ENCODE results near the gene DUSP22. TPM values are rescaled to one million over a fixed set of nuclear protein-coding genes. Genes with fewer than 3 reads are reported as not detected.
"Not testable (repeated sequence)": the region's sequence is repeated elsewhere in the genome, so short reads cannot be mapped to it uniquely, and the experiment has no call there.

DUSP22 gene
- total RNA-seq, 4 donors from 2014 or later = 53.3 to 95.2 (median 71.3) TPM

DNA sequence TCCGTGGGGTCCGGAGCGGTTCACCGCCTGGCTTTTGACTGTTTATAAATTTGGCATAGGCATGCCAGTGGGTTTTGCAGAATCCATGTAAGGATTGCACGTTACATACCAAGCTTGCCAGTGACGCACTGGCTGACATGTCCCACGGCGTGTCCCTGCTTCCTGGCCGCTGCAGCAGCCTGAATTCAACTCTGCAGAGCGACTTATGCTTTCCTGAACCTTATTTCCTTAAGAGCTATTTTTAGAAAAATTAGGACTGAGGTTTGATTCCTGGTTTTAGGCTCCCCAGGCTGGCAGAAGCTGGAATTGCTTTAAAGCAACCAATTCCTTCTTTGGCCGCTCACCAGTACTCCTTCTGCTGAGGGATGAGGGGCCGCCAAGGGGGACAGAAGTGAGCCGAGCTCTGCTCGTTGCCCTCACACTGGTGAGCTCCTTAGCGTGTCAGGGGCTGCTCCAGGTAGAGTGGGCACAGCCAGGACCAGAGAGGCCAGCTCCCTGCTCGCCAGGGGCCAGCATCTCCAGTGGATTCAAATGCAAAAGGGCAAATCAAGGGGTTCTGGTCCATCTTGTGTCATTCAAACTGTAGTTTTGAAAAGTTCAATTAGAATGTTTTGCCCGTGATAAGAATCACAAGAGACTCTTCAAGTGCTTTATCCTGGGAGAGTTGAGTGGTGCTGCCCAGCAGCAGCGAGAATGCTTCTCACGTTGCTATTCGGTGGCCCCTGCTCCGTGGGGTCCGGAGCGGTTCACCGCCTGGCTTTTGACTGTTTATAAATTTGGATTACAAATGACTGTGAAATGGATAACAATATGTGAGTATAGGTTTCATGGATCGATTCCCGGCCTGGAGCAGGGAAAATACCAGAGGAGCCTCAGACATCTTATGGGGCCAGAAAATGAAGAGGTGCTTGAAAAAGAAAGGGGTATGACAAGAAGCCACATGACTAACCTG lies 81.8 kb downstream of the DUSP22 start:
- TF ChIP-seq POLR2AphosphoS5 (IDR thresholded peaks at IDR 0.05) = no peak
- TF ChIP-seq EP300 (IDR thresholded peaks at IDR 0.05) = no peak
- no peak for TF ChIP-seq POLR2A (IDR thresholded peaks at IDR 0.05)
- TF ChIP-seq CTCF (IDR thresholded peaks at IDR 0.05) = no peak
- H3K36me3 ChIP-seq = no peaks in the 10 kb centered on the region
- H3K9me3 ChIP-seq = no peaks in the 10 kb centered on the region
- no peaks in the 10 kb centered on the region for H3K4me1 ChIP-seq
- 71% methylated on average over 26 of the region's 26 CpGs for WGBS
- H3K27me3 ChIP-seq = peaks cover 42% of the 10 kb centered on the region
- H3K27ac ChIP-seq = no peak overlapping the region
- DNase-seq (ENCODE audit: low spot score in 2 of 2) = peak; percentile 54 to 78
- H3K4me3 ChIP-seq = no peak overlapping the region

DNA sequence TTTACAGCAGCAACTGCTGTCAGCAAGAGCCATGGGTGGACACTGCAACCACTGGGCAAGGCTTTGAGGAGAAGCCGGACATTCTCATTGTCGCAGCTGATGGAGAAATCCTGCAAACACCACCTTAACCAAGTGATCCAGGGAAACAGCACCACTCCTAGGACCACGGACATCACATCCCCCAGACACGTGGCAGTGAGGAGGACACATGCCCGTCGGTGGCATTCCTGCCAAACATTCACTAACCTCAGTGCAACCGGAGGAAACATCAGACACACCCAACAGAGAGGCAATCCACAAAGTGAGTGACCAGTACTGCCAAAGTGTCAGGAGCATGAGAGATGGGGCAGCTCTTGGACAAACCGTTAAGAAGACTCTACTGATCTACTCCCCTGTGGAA lies 82.7 kb downstream of the DUSP22 start:
- Histone ChIP-seq H3K4me1 (no peaks in the 10 kb centered on the region), H3K27ac (no peak overlapping the region), H3K4me3 (no peak overlapping the region), H3K9me3 (no peaks in the 10 kb centered on the region), H3K27me3 (peaks cover 51% of the 10 kb centered on the region), H3K36me3 (no peaks in the 10 kb centered on the region)
- DNase-seq (ENCODE audit: low spot score in 2 of 2) = peak; percentile 48 to 78
- WGBS = 80% methylated on average over 8 of the region's 8 CpGs
- no peak for TF ChIP-seq POLR2A (IDR thresholded peaks at IDR 0.05)
- TF ChIP-seq CTCF (IDR thresholded peaks at IDR 0.05) = no peak
- no peak for TF ChIP-seq POLR2AphosphoS5 (IDR thresholded peaks at IDR 0.05)
- TF ChIP-seq EP300 (IDR thresholded peaks at IDR 0.05) = no peak

- peaks cover 54% of the 10 kb centered on the region for H3K27me3 ChIP-seq
- WGBS = 80% methylated on average over 10 of the region's 10 CpGs
- no peaks in the 10 kb centered on the region for H3K36me3 ChIP-seq
- TF ChIP-seq POLR2A (IDR thresholded peaks at IDR 0.05) (no peak), CTCF (IDR thresholded peaks at IDR 0.05) (no peak), POLR2AphosphoS5 (IDR thresholded peaks at IDR 0.05) (no peak), EP300 (IDR thresholded peaks at IDR 0.05) (no peak)
- no peaks in the 10 kb centered on the region for H3K9me3 ChIP-seq
- peak in 1 of 2 donors; percentile 49 for DNase-seq (ENCODE audit: low spot score in 2 of 2)
- no peak overlapping the region for H3K4me3 ChIP-seq
- no peaks in the 10 kb centered on the region for H3K4me1 ChIP-seq
- no peak overlapping the region for H3K27ac ChIP-seq
Measured at GRCh38 chr6:376827-377640, 84.7 kb downstream of the DUSP22 start.

DNA sequence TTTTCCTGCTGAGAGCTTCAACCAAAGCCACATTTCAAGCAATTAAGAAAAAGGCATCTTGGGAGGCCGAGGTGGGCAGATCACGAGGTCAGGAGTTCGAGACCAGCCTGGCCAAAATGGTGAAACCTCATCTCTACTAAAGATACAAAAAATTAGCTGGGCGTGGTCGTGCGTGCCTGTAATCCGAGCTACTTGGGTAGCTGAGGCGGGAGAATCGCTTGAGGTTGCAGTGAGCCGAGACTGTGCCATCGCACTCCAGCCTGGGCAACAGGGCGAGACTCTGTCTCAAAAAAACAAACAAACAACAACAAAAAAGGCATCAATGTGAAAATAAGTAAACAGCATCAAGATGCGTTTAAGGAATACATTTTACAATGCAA lies 85.3 kb downstream of the DUSP22 start:
- 90% methylated on average over 13 of the region's 13 CpGs for WGBS
- not testable (repeated sequence) for H3K4me1 ChIP-seq, H3K27ac ChIP-seq, H3K9me3 ChIP-seq, H3K36me3 ChIP-seq, H3K4me3 ChIP-seq
- peak in 1 of 2 donors; percentile 42 for DNase-seq (ENCODE audit: low spot score in 2 of 2)
- H3K27me3 ChIP-seq = peaks cover 54% of the 10 kb centered on the region

- H3K4me1 ChIP-seq = no peaks in the 10 kb centered on the region
- H3K27ac ChIP-seq = no peak overlapping the region
- H3K9me3 ChIP-seq = no peaks in the 10 kb centered on the region
- peaks cover 51% of the 10 kb centered on the region for H3K27me3 ChIP-seq
- DNase-seq (ENCODE audit: low spot score in 2 of 2) = peak in 1 of 2 donors; percentile 58
- WGBS = 86% methylated on average over 24 of the region's 24 CpGs
- H3K4me3 ChIP-seq = no peak overlapping the region
- no peaks in the 10 kb centered on the region for H3K36me3 ChIP-seq
- TF ChIP-seq EP300 (IDR thresholded peaks at IDR 0.05) = no peak
- TF ChIP-seq POLR2A (IDR thresholded peaks at IDR 0.05) = no peak
- TF ChIP-seq CTCF (IDR thresholded peaks at IDR 0.05) = no peak
- no peak for TF ChIP-seq POLR2AphosphoS5 (IDR thresholded peaks at IDR 0.05)
Measured at GRCh38 chr6:378090-378957, 86.0 kb downstream of the DUSP22 start.

Measured in suprapubic skin (tissue), 4 donors.